T-helper 22 cell (primary cell): ENCODE measurements around the gene PRR12.
A peak's percentile ranks its signal among the peaks of the same experiment; 100 is the strongest.

Experiments used
- DNase-seq: peaks from one replicate; pipeline ENCODE4 v3.0.0-alpha.2; 2020; ENCODE audit warnings: low read depth

The PRR12 gene

DNA sequence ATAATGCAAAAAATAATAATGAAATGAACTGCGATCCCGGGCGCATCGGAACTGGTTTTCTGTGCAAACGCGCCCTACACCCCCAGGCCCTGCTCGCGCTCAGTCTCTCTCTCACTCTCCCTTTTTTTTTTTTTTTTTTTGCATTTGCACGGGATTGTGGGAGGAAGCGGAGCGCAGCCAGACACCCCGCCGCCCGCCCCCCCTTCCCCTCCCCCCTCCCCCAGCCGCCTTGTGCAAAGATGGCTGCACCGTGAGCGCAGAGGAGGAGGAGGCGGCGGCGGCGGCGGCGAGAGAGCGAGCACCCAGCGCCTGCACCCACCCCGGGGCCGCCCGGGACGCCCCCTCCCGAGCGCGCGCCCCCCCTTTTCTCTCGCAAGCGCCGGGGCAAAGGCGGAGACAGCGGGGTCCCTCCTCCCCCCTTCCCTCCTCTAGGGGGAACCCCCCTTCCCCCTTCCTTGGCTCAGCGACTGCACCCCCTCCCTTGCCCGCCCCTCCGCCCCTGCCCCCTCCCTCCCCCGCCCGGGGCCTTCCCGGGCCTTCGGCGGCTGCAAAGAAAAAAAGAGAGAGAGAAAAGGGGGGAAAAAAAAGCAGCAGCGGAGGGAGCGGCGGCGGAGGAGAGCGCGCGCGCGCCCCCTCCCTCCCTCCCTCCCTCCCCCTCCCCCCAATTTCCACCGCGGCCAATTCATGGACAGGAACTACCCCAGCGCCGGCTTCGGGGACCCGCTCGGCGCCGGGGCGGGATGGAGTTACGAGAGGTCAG is at the start of gene PRR12:
Gene PRR12, plus strand, starts transcription at position 212 of the 760 bp plus-strand sequence. Its CDS starts 473 bp downstream, at position 685.
- DNase-seq: peak; percentile 76

DNA sequence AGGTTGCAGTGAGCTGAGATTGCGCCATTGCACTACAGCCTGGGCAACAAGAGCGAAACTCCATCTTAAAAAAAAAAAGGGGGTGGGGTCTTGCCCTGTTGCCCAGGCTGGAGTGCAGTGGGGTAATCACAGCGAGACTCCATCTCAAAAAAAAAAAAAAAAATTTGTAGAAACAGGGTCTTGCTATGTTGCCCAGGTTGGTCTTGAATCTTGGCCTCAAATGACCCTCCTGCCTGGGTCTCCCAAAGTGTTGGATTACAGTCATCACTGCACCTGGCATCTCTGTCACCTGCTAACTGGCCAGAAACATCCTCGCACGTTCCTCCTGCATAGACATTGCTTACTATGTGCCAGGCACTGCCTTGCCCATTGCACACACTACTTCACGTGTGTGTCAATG is 49.1 kb upstream of the PRR12 start:
- DNase-seq: no peak

- no peak for DNase-seq
These were observed 48.5 kb upstream of the PRR12 start for GRCh38 chr19:49542446-49542845.

GRCh38 chr19:49543032-49543431 is 48.0 kb upstream of the PRR12 start:
- no peak for DNase-seq

GRCh38 chr19:49544154-49544553 is 46.8 kb upstream of the PRR12 start:
- DNase-seq: no peak

GRCh38 chr19:49546825-49547565 is 44.0 kb upstream of the PRR12 start:
- DNase-seq: no peak

GRCh38 chr19:49549045-49549444 is 41.9 kb upstream of the PRR12 start:
- DNase-seq: no peak

- no peak for DNase-seq
These were observed 39.5 kb upstream of the PRR12 start for GRCh38 chr19:49551531-49551930.

- DNase-seq: no peak
These were observed 38.2 kb upstream of the PRR12 start for GRCh38 chr19:49552749-49553148.

DNA sequence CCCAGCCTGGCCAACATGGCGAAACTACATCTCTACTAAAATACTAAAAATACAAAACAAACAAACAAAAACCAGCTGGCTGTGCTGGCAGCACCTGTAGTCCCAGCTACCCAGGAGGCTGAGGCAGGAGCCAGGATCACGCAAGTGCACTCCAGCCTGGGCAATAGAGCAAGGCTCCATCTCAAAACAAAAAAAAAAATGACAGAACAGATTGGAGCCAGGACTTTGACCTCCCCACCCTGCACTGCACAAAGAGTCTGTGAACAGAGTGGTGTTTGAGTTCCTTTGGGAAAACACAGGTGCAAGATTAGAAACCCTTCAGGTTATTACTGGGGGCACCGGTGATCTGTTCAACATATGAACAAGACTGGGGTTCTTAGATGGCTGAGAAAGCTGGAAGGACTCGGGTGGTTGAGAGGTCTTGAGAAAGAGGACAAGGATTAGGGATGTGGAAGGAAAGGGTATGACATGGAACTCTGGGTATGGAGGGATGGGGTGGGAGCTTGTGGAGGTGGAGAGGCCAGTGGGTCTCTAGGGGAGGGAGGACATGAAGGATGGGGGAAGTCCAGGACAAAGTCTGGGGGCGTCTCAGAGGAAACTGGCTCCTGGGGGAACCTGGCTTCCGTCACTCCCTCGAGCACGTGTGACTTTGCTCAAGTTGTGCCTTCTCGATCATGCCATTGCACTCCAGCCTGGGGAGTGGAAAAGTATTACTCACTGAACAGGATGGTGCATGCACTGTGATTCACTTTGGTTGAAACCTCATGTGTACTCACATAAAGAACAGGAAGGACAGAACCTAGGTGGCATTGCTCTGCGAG is 37.3 kb upstream of the PRR12 start:
- peak; percentile 56 for DNase-seq

DNA sequence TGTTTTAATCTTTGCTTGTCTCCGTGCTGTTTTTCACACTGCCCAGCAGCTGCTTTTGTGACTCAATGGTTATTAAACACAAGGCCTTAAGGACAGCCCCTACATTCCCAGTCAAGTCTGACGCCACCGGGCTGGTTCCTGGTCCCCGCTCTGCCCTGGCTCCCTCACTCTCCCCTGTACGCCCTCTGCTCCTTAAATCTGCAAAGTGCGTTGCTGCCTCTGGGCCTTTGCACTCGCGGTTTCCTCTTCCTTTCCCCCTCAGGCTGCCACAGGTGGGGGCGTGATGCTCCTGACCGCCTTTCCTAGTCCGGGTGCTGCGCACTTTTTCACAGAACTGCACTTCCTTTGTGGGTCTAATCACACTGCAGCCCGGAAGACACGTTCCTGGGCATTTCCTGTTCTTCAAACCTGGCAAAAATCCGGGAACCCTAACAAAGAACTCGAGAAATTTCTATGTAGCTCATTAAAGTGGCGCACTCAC is 36.2 kb upstream of the PRR12 start:
- peak; percentile 53 for DNase-seq

DNA sequence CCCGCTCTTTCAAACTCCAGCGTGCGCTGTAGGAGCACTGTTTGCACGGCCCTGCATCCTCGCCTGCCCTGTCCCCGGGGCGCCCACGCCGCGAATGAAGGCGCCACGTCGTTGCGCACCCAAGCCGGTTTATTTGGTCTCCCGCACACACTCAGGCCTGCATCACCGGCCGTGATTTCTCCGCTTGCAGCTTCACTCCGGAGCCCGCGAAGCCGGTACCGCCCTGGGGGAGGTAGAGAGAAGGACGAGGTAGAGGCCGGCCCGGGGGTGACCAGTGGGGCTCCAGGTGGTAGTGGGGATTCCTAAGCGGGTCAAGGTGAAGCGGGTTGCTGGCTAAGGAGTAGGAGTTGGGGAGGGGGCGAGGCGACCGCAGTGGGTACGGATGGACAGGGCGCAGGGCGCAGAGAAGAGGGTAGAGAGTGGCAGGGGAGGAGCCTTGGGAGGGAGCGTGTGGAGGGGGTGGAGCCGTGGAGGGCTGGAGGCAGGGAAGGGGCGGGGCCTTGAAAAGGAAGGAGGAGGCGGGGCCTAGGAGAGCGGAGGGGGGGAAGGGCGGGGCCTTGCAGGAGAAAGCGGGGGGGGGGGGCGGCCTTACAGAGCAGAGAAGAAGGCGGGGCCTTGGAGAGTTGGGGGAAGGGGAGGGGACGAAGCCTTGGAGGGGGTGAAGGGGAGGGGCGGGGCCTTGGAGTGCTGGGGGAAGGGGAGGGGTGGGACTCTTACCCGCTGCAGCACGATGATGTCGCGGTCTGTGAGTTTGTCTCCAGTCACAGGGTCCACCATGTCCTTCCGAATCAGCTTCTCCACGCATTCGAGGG is 35.2 kb upstream of the PRR12 start:
- peak; percentile 69 for DNase-seq

DNA sequence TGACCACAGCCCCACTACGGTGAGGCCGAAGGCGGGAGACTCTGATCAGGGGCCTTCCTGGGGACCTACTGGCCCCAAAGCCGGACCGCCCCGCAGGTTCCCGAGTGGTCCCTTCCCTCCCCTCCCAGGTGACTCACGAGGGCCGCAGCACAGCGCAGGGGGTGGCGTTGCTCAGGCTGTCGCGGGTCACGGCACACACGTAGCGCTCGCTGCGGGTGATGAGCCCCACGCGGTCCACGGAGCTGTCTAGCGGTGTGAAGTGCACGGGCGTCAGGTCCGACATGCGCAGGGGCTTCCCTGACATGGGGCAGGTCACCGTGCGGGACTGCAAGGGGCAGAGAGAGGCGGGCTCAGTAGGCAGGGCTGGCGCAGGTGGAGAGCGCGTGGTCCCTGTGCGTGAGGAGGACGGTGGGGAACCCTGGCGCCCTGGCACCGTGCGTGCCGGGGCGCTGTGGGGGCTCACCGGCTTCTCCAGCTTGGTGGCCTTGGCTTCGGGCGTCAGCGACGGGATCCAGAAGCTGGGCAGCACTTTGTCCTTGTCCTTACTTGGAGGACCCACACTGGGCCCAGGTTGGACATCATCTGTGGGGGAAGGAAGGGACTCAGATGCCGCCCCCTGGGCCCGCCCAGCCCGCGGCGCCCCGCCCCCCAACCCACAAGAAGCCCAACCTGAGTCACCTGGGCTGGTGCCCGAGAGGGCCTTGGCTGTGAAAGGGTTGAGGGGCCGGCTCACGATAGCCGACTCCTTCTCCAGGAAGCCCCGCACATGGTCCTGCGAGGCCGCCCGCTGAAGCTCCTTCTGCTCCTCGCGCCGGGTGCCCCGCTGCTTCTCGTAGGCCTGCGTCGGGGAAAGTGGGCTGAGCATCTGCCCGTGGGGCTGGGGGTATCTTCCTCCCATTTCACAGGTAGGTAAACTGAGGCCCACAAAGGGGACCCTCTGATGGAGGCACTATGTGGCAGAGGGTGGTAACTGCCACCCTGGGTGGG is 34.3 kb upstream of the PRR12 start:
- peak; percentile 41 for DNase-seq

DNA sequence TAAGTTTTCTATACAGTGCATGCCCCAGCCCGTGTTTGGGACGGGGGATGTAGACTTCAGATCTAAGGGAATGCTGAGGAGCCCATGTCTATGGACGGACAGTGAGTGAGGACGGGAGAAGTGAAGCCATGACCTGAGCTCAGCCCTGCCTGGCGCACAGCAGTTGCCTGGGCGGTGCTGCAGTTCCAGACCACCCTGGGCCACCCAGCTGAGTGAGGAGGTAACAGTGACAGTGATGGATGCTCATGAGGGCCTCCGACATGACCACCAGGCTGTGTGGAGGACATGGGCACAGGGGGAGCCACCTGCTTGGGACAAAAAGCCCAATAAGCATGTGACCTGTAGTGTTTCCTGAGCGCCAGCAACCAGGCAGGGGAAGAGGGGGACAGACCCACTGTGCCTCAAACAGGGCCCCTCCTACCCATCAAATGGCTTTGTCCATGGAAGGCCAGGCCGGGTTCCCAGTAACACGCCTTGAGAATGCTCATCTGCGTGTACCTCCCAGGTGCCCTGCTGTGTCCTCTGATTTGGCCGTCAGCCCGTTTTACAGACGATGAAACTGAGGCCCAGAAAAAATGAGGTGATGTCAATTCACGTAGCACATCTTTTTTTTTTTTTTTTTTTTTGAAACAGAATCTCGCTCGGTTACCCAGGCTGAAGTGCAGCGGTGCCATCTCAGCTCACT is 33.2 kb upstream of the PRR12 start:
- no peak for DNase-seq

GRCh38 chr19:49558591-49558990 is 32.4 kb upstream of the PRR12 start:
- DNase-seq: no peak

DNA sequence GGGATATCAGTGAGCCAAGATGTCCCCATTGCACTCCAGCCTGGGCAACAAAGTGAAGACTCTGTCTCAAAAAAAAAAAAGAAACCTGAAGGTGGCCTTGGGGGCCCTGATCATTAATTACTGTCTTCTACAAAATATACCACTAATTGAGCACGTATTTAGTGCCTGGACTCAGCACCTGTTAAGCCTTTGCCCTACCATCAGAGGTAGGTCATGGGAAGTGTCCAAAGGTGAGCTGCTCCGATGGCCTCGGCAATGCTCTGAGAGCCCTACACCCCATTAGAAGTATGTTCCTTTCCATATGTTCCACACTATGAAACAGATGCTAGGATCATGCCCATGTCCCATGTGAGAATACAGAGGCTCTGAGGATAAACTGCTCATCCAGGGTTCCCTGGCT is 31.5 kb upstream of the PRR12 start:
- DNase-seq: no peak

DNA sequence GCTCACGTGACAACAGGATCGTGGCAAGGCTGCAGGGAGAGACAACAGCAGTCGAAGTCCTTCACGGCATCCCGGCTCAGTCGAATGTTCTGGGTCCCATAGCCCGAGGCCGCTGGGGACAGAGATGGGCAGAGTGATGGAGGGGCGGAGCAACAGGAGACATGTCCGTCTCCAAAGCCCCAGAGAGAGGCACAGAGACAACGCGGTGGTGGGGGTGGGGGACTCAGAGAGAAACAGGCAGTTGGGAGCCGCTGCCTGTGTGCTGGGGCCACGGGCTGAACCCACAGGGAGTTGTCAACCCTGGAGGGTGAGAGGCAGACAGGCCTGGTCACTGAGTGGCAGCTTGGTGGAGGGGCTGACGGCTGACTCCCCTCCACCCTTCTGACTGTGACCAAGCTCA is 31.1 kb upstream of the PRR12 start:
- DNase-seq: no peak

- no peak for DNase-seq
These were observed 30.6 kb upstream of the PRR12 start for GRCh38 chr19:49560358-49560900.

- no peak for DNase-seq
These were observed 26.4 kb upstream of the PRR12 start for GRCh38 chr19:49564616-49565045.
